Frontal cortex (tissue), 4 donors: ENCODE measurements around the gene MFRP. TPM values are rescaled to one million over a fixed set of nuclear protein-coding genes. Genes with fewer than 3 reads are reported as not detected.
"Not testable (repeated sequence)": the region's sequence is repeated elsewhere in the genome, so short reads cannot be mapped to it uniquely, and the experiment has no call there.

Experiments
- DNase-seq, 2 donors: peaks; one replicate each; pipeline ENCODE4 v3.0.0; 2012; ENCODE audit warnings: low spot score in 2 of 2
- FAIRE-seq: peaks from 2 replicates; lab custom pipeline; 2012; peaks lifted over from hg19 to GRCh38; lab: Jason Lieb, UNC
- total RNA-seq: library from RNA; depleted of rRNA; stranded (reverse); fragments of >200 nt; gene quantifications from one replicate; pipeline ENCODE4 v1.2.3, GENCODE V29; 2014
- donor health status: control.
- donor health status: control.
- donor health status: control.

MFRP gene
- not detected for total RNA-seq

- FAIRE-seq (no peak), DNase-seq (no peak)
Measured at GRCh38 chr11:119346605-119347004, at the start of gene MFRP. MFRP (minus strand) TSS chr11:119346705; CDS start chr11:119346513, 192 bp downstream.

- no peak for FAIRE-seq
- DNase-seq, result no peak
Measured at GRCh38 chr11:119391275-119391674, 44.8 kb upstream of the MFRP start.

- DNase-seq (no peak), FAIRE-seq (no peak)
Measured at GRCh38 chr11:119389611-119390254, 43.2 kb upstream of the MFRP start.

GRCh38 chr11:119388103-119388502 is 41.6 kb upstream of the MFRP start:
- no peak for FAIRE-seq

GRCh38 chr11:119384332-119384731 is 37.8 kb upstream of the MFRP start:
- no peak for FAIRE-seq
- no peak for DNase-seq

More at GRCh38 chr11:119388103-119388502, 41.6 kb upstream of the MFRP start:
- no peak for DNase-seq

GRCh38 chr11:119382513-119382912 is 36.0 kb upstream of the MFRP start:
- not testable (repeated sequence) for FAIRE-seq, DNase-seq

GRCh38 chr11:119382101-119382500 is 35.6 kb upstream of the MFRP start:
- DNase-seq (no peak), FAIRE-seq (no peak)

GRCh38 chr11:119381181-119381988 is 34.9 kb upstream of the MFRP start, which contains the start of gene USP2:
USP2 (minus strand) TSS chr11:119381690; CDS start chr11:119373480, 8,210 bp downstream.
- DNase-seq, result peak; percentile 87 to 96
- peak; percentile 92 for FAIRE-seq

GRCh38 chr11:119380827-119381180 is 34.3 kb upstream of the MFRP start:
- no peak for DNase-seq
- FAIRE-seq, result no peak

- no peak for FAIRE-seq
Measured at GRCh38 chr11:119380160-119380826, 33.8 kb upstream of the MFRP start.

GRCh38 chr11:119378851-119379465 is 32.5 kb upstream of the MFRP start:
- DNase-seq (no peak), FAIRE-seq (no peak)

More at GRCh38 chr11:119380160-119380826, 33.8 kb upstream of the MFRP start:
- no peak for DNase-seq

GRCh38 chr11:119377961-119378667 is 31.6 kb upstream of the MFRP start:
- FAIRE-seq, result no peak

GRCh38 chr11:119377112-119377901 is 30.8 kb upstream of the MFRP start:
- DNase-seq (no peak), FAIRE-seq (no peak)

More at GRCh38 chr11:119377961-119378667, 31.6 kb upstream of the MFRP start:
- no peak for DNase-seq

GRCh38 chr11:119376197-119376847 is 29.8 kb upstream of the MFRP start:
- DNase-seq (peak; percentile 65 to 67), FAIRE-seq (no peak)

GRCh38 chr11:119375337-119376196 is 29.1 kb upstream of the MFRP start:
- DNase-seq, result peak in 1 of 2 donors; percentile 68
- no peak for FAIRE-seq

GRCh38 chr11:119374632-119375336 is 28.3 kb upstream of the MFRP start:
- FAIRE-seq (no peak), DNase-seq (no peak)
